Measurements from ENCODE around the gene STH. TPM values are rescaled to one million over a fixed set of nuclear protein-coding genes. Genes with fewer than 3 reads are reported as not detected.

Gene STH
- polyA plus RNA-seq, 1 donor (not counting 4 experiments of a cell fraction or from before 2014, with no cell fraction given) = not detected

- H4K20me1 ChIP-seq (ENCODE audit: control insufficient read depth, extremely low read depth, insufficient read depth, low read length) = no peaks in the 10 kb centered on the region
- H3K27ac ChIP-seq (ENCODE audit: control insufficient read depth, insufficient read depth, low read length) = peak overlapping the region; percentile 39
- DNase-seq (ENCODE audit: low read depth, low spot score) (no peak), FAIRE-seq (peak; percentile 77)
- H3K36me3 ChIP-seq (ENCODE audit: control insufficient read depth in 2 of 2, extremely low read depth in 1 of 2, insufficient read depth in 2 of 2, low read length in 2 of 2) = peaks cover 26 to 28% of the 10 kb centered on the region in 2 experiments
- H3K9me1 ChIP-seq (ENCODE audit: control insufficient read depth, extremely low read depth, insufficient read depth, low read length) = no peaks in the 10 kb centered on the region
- H3K9ac ChIP-seq (ENCODE audit: control insufficient read depth, extremely low read depth, insufficient read depth, low read length) = no peak overlapping the region
- H3K9me3 ChIP-seq (ENCODE audit: control insufficient read depth, low read depth, low read length) = no peaks in the 10 kb centered on the region
- peak; percentile 75 to 92 (median 75) for TF ChIP-seq CTCF (optimal IDR thresholded peaks at IDR 0.05 in 1 of 3, IDR thresholded peaks at IDR 0.05 in 1 of 3, conservative IDR thresholded peaks at IDR 0.05 in 1 of 3; ENCODE audit: extremely low read depth in 1 of 3, insufficient read depth in 2 of 3, low read length in 3 of 3)
- no peak for TF ChIP-seq EZH2 (IDR thresholded peaks at IDR 0.05; ENCODE audit: low read length)
- no peaks in the 10 kb centered on the region for H3K4me1 ChIP-seq (ENCODE audit: control insufficient read depth, extremely low read depth, insufficient read depth, low read length)
- dilution Hi-C loops (cut with MboI; ENCODE audit: extremely low pct_ligation_motif_present, low sequenced_read_pairs) = no loop called here
- no peak overlapping the region for H3K4me2 ChIP-seq (ENCODE audit: control insufficient read depth, extremely low read depth, insufficient read depth, low read depth, low read length)
- H3K4me3 ChIP-seq (ENCODE audit: control insufficient read depth in 2 of 3, extremely low read depth in 1 of 3, insufficient read depth in 2 of 3, low read depth in 1 of 3, low read length in 3 of 3) = no peak overlapping the region
- H2AFZ ChIP-seq (ENCODE audit: control insufficient read depth, low read length) = no peak overlapping the region
- H3K27me3 ChIP-seq (ENCODE audit: control insufficient read depth, extremely low read depth, insufficient read depth, low read length) = no peaks in the 10 kb centered on the region
- H3K79me2 ChIP-seq (ENCODE audit: control insufficient read depth, insufficient read depth, low read length) = no peaks in the 10 kb centered on the region
Measured at GRCh38 chr17:46044286-46044928, 45.4 kb downstream of the STH start.

- H3K4me2 ChIP-seq (ENCODE audit: control insufficient read depth, extremely low read depth, insufficient read depth, low read depth, low read length) = no peak overlapping the region
- H3K27ac ChIP-seq (ENCODE audit: control insufficient read depth, insufficient read depth, low read length) = no peak overlapping the region
- DNase-seq (ENCODE audit: low read depth, low spot score) = no peak
- no peaks in the 10 kb centered on the region for H3K4me1 ChIP-seq (ENCODE audit: control insufficient read depth, extremely low read depth, insufficient read depth, low read length)
- TF ChIP-seq EZH2 (IDR thresholded peaks at IDR 0.05; ENCODE audit: low read length) (no peak), CTCF (optimal IDR thresholded peaks at IDR 0.05 in 1 of 3, IDR thresholded peaks at IDR 0.05 in 1 of 3, conservative IDR thresholded peaks at IDR 0.05 in 1 of 3; ENCODE audit: extremely low read depth in 1 of 3, insufficient read depth in 2 of 3, low read length in 3 of 3) (no peak)
- H3K36me3 ChIP-seq (ENCODE audit: control insufficient read depth in 2 of 2, extremely low read depth in 1 of 2, insufficient read depth in 2 of 2, low read length in 2 of 2) = peaks cover 25 to 28% of the 10 kb centered on the region in 2 experiments
- H4K20me1 ChIP-seq (ENCODE audit: control insufficient read depth, extremely low read depth, insufficient read depth, low read length) = no peaks in the 10 kb centered on the region
- no peaks in the 10 kb centered on the region for H3K79me2 ChIP-seq (ENCODE audit: control insufficient read depth, insufficient read depth, low read length)
- H3K9me3 ChIP-seq (ENCODE audit: control insufficient read depth, low read depth, low read length) = no peaks in the 10 kb centered on the region
- H3K4me3 ChIP-seq (ENCODE audit: control insufficient read depth in 2 of 3, extremely low read depth in 1 of 3, insufficient read depth in 2 of 3, low read depth in 1 of 3, low read length in 3 of 3) = no peak overlapping the region
- FAIRE-seq = no peak
- no peaks in the 10 kb centered on the region for H3K9me1 ChIP-seq (ENCODE audit: control insufficient read depth, extremely low read depth, insufficient read depth, low read length)
- dilution Hi-C loops (cut with MboI; ENCODE audit: extremely low pct_ligation_motif_present, low sequenced_read_pairs) = no loop called here
- no peak overlapping the region for H2AFZ ChIP-seq (ENCODE audit: control insufficient read depth, low read length)
- H3K27me3 ChIP-seq (ENCODE audit: control insufficient read depth, extremely low read depth, insufficient read depth, low read length) = no peaks in the 10 kb centered on the region
- H3K9ac ChIP-seq (ENCODE audit: control insufficient read depth, extremely low read depth, insufficient read depth, low read length) = no peak overlapping the region
Measured at GRCh38 chr17:46044989-46045388, 45.9 kb downstream of the STH start.
